A549 (cell line): ENCODE data around the gene LRRIQ1. TPM values are rescaled to one million over a fixed set of nuclear protein-coding genes. Genes with fewer than 3 reads are reported as not detected.
A peak's percentile ranks its signal among the peaks of the same experiment; 100 is the strongest.

Experiments used
- ATAC-seq, 2 experiments: fragments of 200-7000 bp in 1 of 2; fragments of >200 bp in 1 of 2; cut with Nextera tagmentation in 1 of 2; cut with Tn5 transposase in 1 of 2; 3 replicates each; pipeline versions ENCODE4 v1.8.0 to v1.9.1; 2018 to 2020; ENCODE audit warnings: mild to moderate bottlenecking in 1 of 2, moderate library complexity in 1 of 2
- CTCF ChIA-PET: fragments of 300-600 bp; sonication (Branson Sonifier 250); formaldehyde crosslinking; extraction: SDS; loops from one replicate; lab custom pipeline; 2021; ENCODE audit warnings: antibody characterized with exemption, inconsistent platforms; lab: Yijun Ruan, JAX
- POLR2A ChIA-PET: fragments of 350-600 bp; formaldehyde crosslinking; extraction: SDS; loops from one replicate; lab custom pipeline; 2021; ENCODE audit warnings: antibody characterized with exemption, inconsistent platforms; lab: Yijun Ruan, JAX
- DNase-seq, 2 experiments: peaks; one replicate each; pipeline versions ENCODE4 v3.0.0 to v3.0.0-alpha.2; 2011 to 2016; ENCODE audit warnings: low read depth in 1 of 2, low spot score in 1 of 2
- FAIRE-seq: peaks from 2 replicates; lab custom pipeline; 2011; peaks lifted over from hg19 to GRCh38; lab: Jason Lieb, UNC
- H3K27ac ChIP-seq, 2 experiments: fragments of >200 bp; sonication (Bioruptor Twin); formaldehyde crosslinking; 3 replicates each; pipeline ENCODE4 v1.5.1; 2016 to 2017
- H3K4me1 ChIP-seq: fragments of >200 bp; sonication (Bioruptor Twin); formaldehyde crosslinking; 3 replicates; pipeline ENCODE4 v1.6.1; 2016
- H3K4me2 ChIP-seq: fragments of >200 bp; sonication (Bioruptor Twin); formaldehyde crosslinking; 3 replicates; pipeline ENCODE4 v1.6.1; 2016
- H3K4me3 ChIP-seq: fragments of >200 bp; sonication (Bioruptor Twin); formaldehyde crosslinking; 3 replicates; pipeline ENCODE4 v1.5.1; 2016
- H3K9me3 ChIP-seq: fragments of >200 bp; sonication (Bioruptor Twin); formaldehyde crosslinking; 3 replicates; pipeline ENCODE4 v1.6.1; 2016
- BHLHE40 ChIP-seq: IDR thresholded peaks from 2 replicates; pipeline ENCODE4 v1.6.1; 2012; ENCODE audit warnings: low read depth, low read length, inconsistent platforms
- CBX8 ChIP-seq: fragments of 200-600 bp; sonication (generic); IDR thresholded peaks from 2 replicates; pipeline ENCODE4 v1.6.1; 2016
- CHD4 ChIP-seq: fragments of 200-600 bp; sonication (generic); IDR thresholded peaks from 2 replicates; pipeline ENCODE4 v1.6.1; 2016; ENCODE audit warnings: antibody characterized with exemption, mild to moderate bottlenecking, borderline replicate concordance
- CTCF ChIP-seq: fragments of >200 bp; sonication (Bioruptor Twin); formaldehyde crosslinking; IDR thresholded peaks from 3 replicates; pipeline ENCODE4 v1.5.1; 2016
- ESRRA ChIP-seq: fragments of 150-350 bp; IDR thresholded peaks from 2 replicates; pipeline ENCODE4 v1.6.1; 2014; ENCODE audit warnings: mild to moderate bottlenecking, low read length, borderline replicate concordance
- HEYL ChIP-seq: fragments of 250-450 bp; sonication (Bioruptor Pico); IDR thresholded peaks from 2 replicates; pipeline ENCODE4 v1.8.0; 2021; ENCODE audit warnings: mild to moderate bottlenecking, moderate library complexity
- HOXB5 ChIP-seq: fragments of 250-450 bp; sonication (Bioruptor Pico); IDR thresholded peaks from 2 replicates; pipeline ENCODE4 v1.5.0; 2020; ENCODE audit warnings: mild to moderate bottlenecking, moderate library complexity
- PBX3 ChIP-seq: IDR thresholded peaks from 2 replicates; pipeline ENCODE4 v1.6.1; 2012
- POLR2AphosphoS2 ChIP-seq: conservative IDR thresholded peaks from 2 replicates; pipeline ENCODE4 v1.6.1; 2012; ENCODE audit warnings: low read length, improper control_type of control experiment, inconsistent platforms
- RAD21 ChIP-seq, 2 experiments: fragments of >200 bp in 1 of 2; sonication (Bioruptor Twin) in 1 of 2; formaldehyde crosslinking in 1 of 2; IDR thresholded peaks in 1 of 2; conservative IDR thresholded peaks in 1 of 2; 2 replicates in 1 of 2; 3 replicates in 1 of 2; pipeline ENCODE4 v1.6.1; 2012 to 2018; ENCODE audit warnings: inconsistent platforms in 1 of 2
- RARB ChIP-seq: fragments of 250-450 bp; sonication (Bioruptor Pico); IDR thresholded peaks from 2 replicates; pipeline ENCODE4 v1.8.0; 2021; ENCODE audit warnings: mild to moderate bottlenecking, moderate library complexity
- RCOR1 ChIP-seq: fragments of 150-350 bp; IDR thresholded peaks from 2 replicates; pipeline ENCODE4 v1.6.1; 2014; ENCODE audit warnings: antibody characterized with exemption, low read length, low read depth
- RNF2 ChIP-seq: fragments of 200-600 bp; sonication (generic); IDR thresholded peaks from 2 replicates; pipeline ENCODE4 v1.6.1; 2016; ENCODE audit warnings: low read depth, mild to moderate bottlenecking, antibody characterized with exemption, moderate library complexity, borderline replicate concordance
- SMC3 ChIP-seq: fragments of >200 bp; sonication (Bioruptor Twin); formaldehyde crosslinking; IDR thresholded peaks from 3 replicates; pipeline ENCODE4 v1.6.1; 2018; ENCODE audit warnings: inconsistent platforms
- TFCP2L1 ChIP-seq: fragments of 250-450 bp; sonication (Bioruptor Pico); IDR thresholded peaks from 2 replicates; pipeline ENCODE4 v1.5.0; 2021; ENCODE audit warnings: mild to moderate bottlenecking
- WGBS: methylation state at CpG from one replicate; pipeline ENCODE4 v1.1.6; 2017; ENCODE audit errors: missing lambda C conversion rate; 5-methylcytosine and 5-hydroxymethylcytosine counted together
- polyA plus RNA-seq, 4 experiments: library from polyadenylated mRNA; depleted of rRNA in 3 of 4; stranded (reverse); fragments of >200 nt; fragmentation: RNase III in 1 of 4; extraction: RNeasy Plus Mini Kit Qiagen cat#74134 plus additional on column Dnase treatment in 1 of 4; gene quantifications; 2 replicates in 3 of 4; 3 replicates in 1 of 4; pipeline ENCODE4 v1.2.3, GENCODE V29; 2011 to 2017
- TF ChIP-seq, protein P1 (sequence below): IDR thresholded peaks from 2 replicates; pipeline ENCODE4 v1.6.1; 2012; ENCODE audit warnings: low read depth, borderline replicate concordance
- TF ChIP-seq, protein P2 (sequence below): fragments of 250-450 bp; sonication (Bioruptor Pico); IDR thresholded peaks from 2 replicates; pipeline ENCODE4 v1.5.0; 2020; ENCODE audit warnings: low read depth, mild to moderate bottlenecking, moderate library complexity
- TF ChIP-seq, protein P3 (sequence below): fragments of 450-650 bp; IDR thresholded peaks from 2 replicates; pipeline ENCODE4 v1.6.1; 2014; ENCODE audit warnings: antibody characterized with exemption

LRRIQ1 gene
- polyA plus RNA-seq, 2 of the 4 experiments (the other 2 are of a cell fraction): 1.4 to 3.7 TPM

GRCh38 chr12:85072826-85073225 lies 36.7 kb downstream of the LRRIQ1 start:
- no peak for ATAC-seq
- H3K27ac ChIP-seq: no peak overlapping the region
- H3K4me2 ChIP-seq: no peak overlapping the region
- ChIA-PET POLR2A (no interaction called here), CTCF (no interaction called here)
- H3K4me3 ChIP-seq: no peak overlapping the region
- TF ChIP-seq BHLHE40 (no peak), POLR2AphosphoS2 (no peak)
- TF ChIP-seq, protein P1, sequence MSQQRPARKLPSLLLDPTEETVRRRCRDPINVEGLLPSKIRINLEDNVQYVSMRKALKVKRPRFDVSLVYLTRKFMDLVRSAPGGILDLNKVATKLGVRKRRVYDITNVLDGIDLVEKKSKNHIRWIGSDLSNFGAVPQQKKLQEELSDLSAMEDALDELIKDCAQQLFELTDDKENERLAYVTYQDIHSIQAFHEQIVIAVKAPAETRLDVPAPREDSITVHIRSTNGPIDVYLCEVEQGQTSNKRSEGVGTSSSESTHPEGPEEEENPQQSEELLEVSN: no peak
- 50% methylated on average over 1 of the region's 1 CpG for WGBS
- FAIRE-seq: no peak
- no peaks in the 10 kb centered on the region for H3K9me3 ChIP-seq
- H3K4me1 ChIP-seq: peaks cover 3% of the 10 kb centered on the region; the same call in 1 of the 3 replicates
- DNase-seq: no peak

DNA sequence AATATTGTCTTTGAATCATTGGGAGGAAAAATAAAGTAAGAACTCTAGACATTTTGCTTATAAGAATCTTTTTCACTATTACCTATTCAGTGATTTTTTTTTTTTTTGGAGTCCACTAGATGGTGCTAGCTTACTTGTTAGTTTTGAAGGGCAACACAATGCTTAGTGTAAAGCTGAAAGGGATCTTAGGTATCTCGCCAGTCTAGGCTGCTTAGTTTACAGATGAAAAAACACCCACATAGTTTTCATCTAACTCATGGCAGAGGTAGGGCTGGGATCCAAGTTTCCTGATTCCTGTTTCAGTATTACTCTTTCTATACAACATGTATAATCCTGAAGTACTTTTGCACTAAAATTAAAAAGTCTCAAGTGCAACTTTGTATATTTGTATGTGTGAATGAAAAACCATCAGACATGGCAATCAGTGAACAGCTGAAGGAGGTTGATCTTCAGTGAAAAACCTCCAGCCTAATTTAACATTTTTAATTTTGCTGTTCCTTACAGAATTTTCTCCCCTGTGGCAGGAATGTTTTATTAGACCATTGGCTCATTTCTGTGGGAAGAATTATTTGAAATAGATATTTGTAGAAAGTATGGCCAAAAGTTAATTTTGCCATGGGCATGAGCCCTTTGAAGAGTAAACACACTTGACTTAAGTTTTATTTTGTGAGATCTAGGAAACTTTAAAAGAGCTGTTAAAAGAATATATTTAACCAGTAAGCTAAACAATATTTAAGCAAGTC lies 40.7 kb downstream of the LRRIQ1 start:
- peak; percentile 44 to 82 for DNase-seq
- 0% methylated on average over 1 of the region's 1 CpG for WGBS
- H3K4me3 ChIP-seq: no peak overlapping the region
- H3K27ac ChIP-seq: no peak overlapping the region
- CTCF ChIA-PET: interaction anchor here (0.7 to 1.5 kb wide), 5 partner anchors 11 to 844 kb away, joined by 3 to 6 read pairs (median 4); no protein-coding TSS in a partner anchor
- FAIRE-seq: peak; percentile 94
- no peaks in the 10 kb centered on the region for H3K9me3 ChIP-seq
- ATAC-seq: peak; percentile 98 to 99
- TF ChIP-seq HEYL (CRISPR knock-in tag) (no peak), SMC3 (peak; percentile 49), CTCF (peak; percentile 70), RAD21 (conservative IDR thresholded peaks at IDR 0.05 in 1 of 2, IDR thresholded peaks at IDR 0.05 in 1 of 2) (peak; percentile 73 to 74), HOXB5 (no peak)
- TF ChIP-seq, all 56 proteins: peak for 3
- H3K4me2 ChIP-seq: peak overlapping the region; percentile 38; the same call in 2 of the 3 replicates
- POLR2A ChIA-PET: no interaction called here
- H3K4me1 ChIP-seq: peaks cover 3% of the 10 kb centered on the region; the same call in 1 of the 3 replicates

DNA sequence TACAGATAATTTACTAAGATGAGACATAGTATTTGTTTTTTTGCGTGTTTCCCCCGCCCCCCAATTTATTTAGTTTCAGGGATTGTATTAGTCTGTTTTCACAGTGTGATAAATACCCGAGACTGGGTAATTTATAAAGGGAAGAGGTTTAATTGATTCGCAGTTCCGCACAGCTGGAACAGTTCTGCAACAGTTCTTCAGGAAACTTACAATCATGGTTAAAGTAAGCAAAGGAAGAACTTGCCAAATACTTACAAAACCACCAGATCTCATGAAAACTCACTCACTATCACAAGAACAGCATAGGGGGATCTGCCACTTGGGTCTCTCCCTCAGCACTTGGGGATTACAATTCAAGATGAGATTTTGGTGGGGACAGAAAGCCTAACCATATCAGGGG lies 48.9 kb downstream of the LRRIQ1 start:
- Histone ChIP-seq H3K27ac (no peak overlapping the region), H3K4me2 (no peak overlapping the region), H3K4me3 (no peak overlapping the region), H3K4me1 (no peaks in the 10 kb centered on the region)
- DNase-seq (no peak), ATAC-seq (no peak), FAIRE-seq (no peak)
- CTCF ChIA-PET: no interaction called here
- WGBS: 44% methylated on average over 5 of the region's 5 CpGs
- POLR2A ChIA-PET: no interaction called here
- TF ChIP-seq CBX8 (no peak), RARB (CRISPR knock-in tag) (no peak), ESRRA (no peak)
- TF ChIP-seq, all 56 proteins: peak for 0
- no peaks in the 10 kb centered on the region for H3K9me3 ChIP-seq

- ChIA-PET POLR2A (no interaction called here), CTCF (no interaction called here)
- Histone ChIP-seq H3K4me2 (no peak overlapping the region), H3K9me3 (no peaks in the 10 kb centered on the region), H3K4me3 (no peak overlapping the region), H3K4me1 (no peaks in the 10 kb centered on the region), H3K27ac (no peak overlapping the region)
- WGBS: 20% methylated on average over 5 of the region's 5 CpGs
- TF ChIP-seq, protein P2, sequence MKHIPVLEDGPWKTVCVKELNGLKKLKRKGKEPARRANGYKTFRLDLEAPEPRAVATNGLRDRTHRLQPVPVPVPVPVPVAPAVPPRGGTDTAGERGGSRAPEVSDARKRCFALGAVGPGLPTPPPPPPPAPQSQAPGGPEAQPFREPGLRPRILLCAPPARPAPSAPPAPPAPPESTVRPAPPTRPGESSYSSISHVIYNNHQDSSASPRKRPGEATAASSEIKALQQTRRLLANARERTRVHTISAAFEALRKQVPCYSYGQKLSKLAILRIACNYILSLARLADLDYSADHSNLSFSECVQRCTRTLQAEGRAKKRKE: no peak
- TF ChIP-seq, protein P3, sequence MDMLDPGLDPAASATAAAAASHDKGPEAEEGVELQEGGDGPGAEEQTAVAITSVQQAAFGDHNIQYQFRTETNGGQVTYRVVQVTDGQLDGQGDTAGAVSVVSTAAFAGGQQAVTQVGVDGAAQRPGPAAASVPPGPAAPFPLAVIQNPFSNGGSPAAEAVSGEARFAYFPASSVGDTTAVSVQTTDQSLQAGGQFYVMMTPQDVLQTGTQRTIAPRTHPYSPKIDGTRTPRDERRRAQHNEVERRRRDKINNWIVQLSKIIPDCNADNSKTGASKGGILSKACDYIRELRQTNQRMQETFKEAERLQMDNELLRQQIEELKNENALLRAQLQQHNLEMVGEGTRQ: no peak
- TF ChIP-seq RAD21 (conservative IDR thresholded peaks at IDR 0.05 in 1 of 2, IDR thresholded peaks at IDR 0.05 in 1 of 2): no peak
- TF ChIP-seq RNF2: no peak
- no peak for TF ChIP-seq RCOR1
- no peak for TF ChIP-seq PBX3
- TF ChIP-seq CHD4: no peak
- TF ChIP-seq SMC3: no peak
- no peak for TF ChIP-seq TFCP2L1 (CRISPR knock-in tag)
- no peak for FAIRE-seq
- ATAC-seq: no peak
- no peak for DNase-seq
Measured at GRCh38 chr12:85089792-85090191, 53.6 kb downstream of the LRRIQ1 start.
